B cell (primary cell): ENCODE data around the gene COX5B. TPM values are rescaled to one million over a fixed set of nuclear protein-coding genes. Genes with fewer than 3 reads are reported as not detected.

ENCODE experiments used
- ATAC-seq: fragments of 200-7000 bp; cut with Tn5 transposase; one replicate; pipeline ENCODE4 v1.10.0; 2021; ENCODE audit warnings: low read depth, mild to moderate bottlenecking, moderate number of reproducible peaks, moderate library complexity
- CTCF ChIA-PET: fragments of 350-600 bp; sonication (Branson Sonifier 250); formaldehyde crosslinking; loops from one replicate; lab custom pipeline; 2021; ENCODE audit warnings: antibody characterized with exemption, inconsistent platforms; lab: Charles Lee
- POLR2A ChIA-PET: fragments of 350-600 bp; sonication (Branson Sonifier 250); formaldehyde crosslinking; loops from one replicate; lab custom pipeline; 2021; ENCODE audit warnings: antibody characterized with exemption; lab: Charles Lee
- DNase-seq: peaks from one replicate; pipeline ENCODE4 v3.0.0; 2013
- H2AFZ ChIP-seq: 2 replicates; pipeline ENCODE4 v1.6.1; 2012; ENCODE audit warnings: mild to moderate bottlenecking, low read depth, low read length; ENCODE audit not compliant: insufficient read depth, poor library complexity, severe bottlenecking
- H3K27ac ChIP-seq, 2 donors: 1 replicate in 1 of 2; 2 replicates in 1 of 2; pipeline ENCODE4 v1.5.1; 2012 to 2013; ENCODE audit warnings: low read length in 2 of 2, mild to moderate bottlenecking in 2 of 2, moderate library complexity in 1 of 2
- H3K27me3 ChIP-seq, 4 experiments: fragments of 200-600 bp in 1 of 4; sonication (generic) in 1 of 4; replicated peaks in 1 of 4; 1 replicate in 2 of 4; 2 replicates in 2 of 4; pipeline versions ENCODE4 v1.6.1 to v1.7.0; 2013 to 2016; ENCODE audit warnings: low read length in 3 of 4, mild to moderate bottlenecking in 2 of 4, mixed read lengths in 1 of 4, moderate library complexity in 1 of 4; ENCODE audit not compliant: insufficient read depth in 4 of 4, control insufficient read depth in 3 of 4; ENCODE audit errors: control extremely low read depth in 1 of 4
- H3K36me3 ChIP-seq, 2 experiments: replicated peaks in 1 of 2; 1 replicate in 1 of 2; 2 replicates in 1 of 2; pipeline versions ENCODE4 v1.6.1 to v1.7.1; 2013; ENCODE audit warnings: low read length in 1 of 2; ENCODE audit not compliant: insufficient read depth in 2 of 2, control insufficient read depth in 1 of 2; ENCODE audit errors: control extremely low read depth in 1 of 2, extremely low read depth in 1 of 2
- H3K4me1 ChIP-seq, 2 donors: fragments of 200-600 bp in 1 of 2; sonication (generic) in 1 of 2; 1 replicate in 1 of 2; 2 replicates in 1 of 2; pipeline versions ENCODE4 v1.5.1 to v1.6.1; 2013 to 2017; ENCODE audit warnings: low read length in 2 of 2; ENCODE audit not compliant: control insufficient read depth in 2 of 2, insufficient read depth in 2 of 2
- H3K4me2 ChIP-seq: replicated peaks from 2 replicates; pipeline ENCODE3; 2012; ENCODE audit warnings: mild to moderate bottlenecking, low read depth, low read length; ENCODE audit not compliant: poor library complexity, severe bottlenecking
- H3K4me3 ChIP-seq, 5 experiments: fragments of 200-600 bp in 1 of 5; sonication (generic) in 1 of 5; 1 replicate in 3 of 5; 2 replicates in 2 of 5; pipeline versions ENCODE4 v1.5.1 to v1.7.0; 2011 to 2016; ENCODE audit warnings: low read length in 4 of 5, mild to moderate bottlenecking in 4 of 5, low read depth in 2 of 5, control low read depth in 1 of 5, moderate library complexity in 1 of 5; ENCODE audit not compliant: insufficient read depth in 1 of 5; ENCODE audit errors: control extremely low read depth in 1 of 5, extremely low read depth in 1 of 5
- H3K79me2 ChIP-seq: fragments of 200-600 bp; sonication (generic); one replicate; pipeline ENCODE4 v1.6.0; 2016; ENCODE audit warnings: low read length; ENCODE audit not compliant: control insufficient read depth, insufficient read depth
- H3K9ac ChIP-seq: fragments of 200-600 bp; sonication (generic); 2 replicates; pipeline ENCODE4 v1.6.1; 2017; ENCODE audit warnings: mild to moderate bottlenecking, low read length, moderate library complexity
- H3K9me3 ChIP-seq, 3 donors: one replicate each; pipeline versions ENCODE4 v1.6.1 to v1.7.1; 2013; ENCODE audit warnings: low read length in 2 of 3; ENCODE audit not compliant: control insufficient read depth in 2 of 3, insufficient read depth in 1 of 3; ENCODE audit errors: control extremely low read depth in 1 of 3
- H4K20me1 ChIP-seq: 2 replicates; pipeline ENCODE4 v1.6.0; 2012; ENCODE audit warnings: mild to moderate bottlenecking, low read length; ENCODE audit not compliant: insufficient read depth, control insufficient read depth, poor library complexity, severe bottlenecking
- H3K27ac Mint-ChIP-seq: one replicate; pipeline ENCODE4 v1.8.0; 2021; ENCODE audit warnings: mixed read lengths
- H3K27me3 Mint-ChIP-seq: one replicate; pipeline ENCODE4 v1.8.0; 2021; ENCODE audit warnings: mixed read lengths
- H3K4me1 Mint-ChIP-seq: one replicate; pipeline ENCODE4 v1.8.0; 2021; ENCODE audit warnings: mixed read lengths
- H3K4me3 Mint-ChIP-seq: one replicate; pipeline ENCODE4 v1.8.0; 2021; ENCODE audit warnings: mixed read lengths
- H3K9me3 Mint-ChIP-seq: one replicate; pipeline ENCODE4 v1.8.0; 2022; ENCODE audit warnings: mixed read lengths; ENCODE audit not compliant: insufficient read depth
- CTCF ChIP-seq: fragments of 200-600 bp; IDR thresholded peaks from one replicate; pipeline ENCODE4 v1.8.0; 2022; ENCODE audit warnings: antibody characterized with exemption, mild to moderate bottlenecking
- EZH2 ChIP-seq: IDR thresholded peaks from 2 replicates; pipeline ENCODE4 v1.6.1; 2012; ENCODE audit warnings: borderline replicate concordance, low read depth, mild to moderate bottlenecking, moderate library complexity, low read length; ENCODE audit not compliant: insufficient read depth, poor library complexity, severe bottlenecking
- WGBS: methylation state at CpG from one replicate; pipeline ENCODE4 v1.1.5; 2013; ENCODE audit warnings: missing lambda C conversion rate; ENCODE audit not compliant: insufficient coverage; 5-methylcytosine and 5-hydroxymethylcytosine counted together
- intact Hi-C: fragments of 100-400 bp; cut with micrococcal nuclease; formaldehyde crosslinking; loops from one replicate; pipeline ENCODE4 v1.10.0; 2022
- polyA plus RNA-seq: library from polyadenylated mRNA; depleted of rRNA; stranded (reverse); fragments of >200 nt; gene quantifications from 2 replicates; pipeline ENCODE4 v1.2.3, GENCODE V29; 2012
- total RNA-seq, 2 donors: library from RNA; stranded (reverse); fragments of 120-200 nt in 1 of 2; gene quantifications; 1 replicate in 1 of 2; 2 replicates in 1 of 2; pipeline versions ENCODE4 v1.2.3 to v1.2.4, GENCODE V29; 2013 to 2022

The COX5B gene
- total and polyA plus RNA-seq, 2 donors (not counting 1 experiment from before 2014, with no cell fraction given), result 111 to 164 TPM

GRCh38 chr2:97673182-97673914 is 27.5 kb downstream of the COX5B start:
- Mint-ChIP-seq H3K27me3 (no peaks in the 10 kb centered on the region), H3K4me1 (peaks cover 6% of the 10 kb centered on the region), H3K4me3 (no peak overlapping the region), H3K9me3 (no peaks in the 10 kb centered on the region), H3K27ac (no peak overlapping the region)
- CTCF ChIA-PET, result interaction anchor here (1.5 kb wide), 1 partner anchor 9 kb away, joined by 5 read pairs; the partner anchor contains the start of gene ACTR1B
- WGBS, result 100% methylated on average over 1 of the region's 9 CpGs
- POLR2A ChIA-PET, result interaction anchor here (0.6 kb wide), 1 partner anchor 1052 kb away, joined by 3 read pairs; no protein-coding TSS in a partner anchor
- ATAC-seq (no peak), DNase-seq (no peak)
- Histone ChIP-seq H2AFZ (no peak overlapping the region), H3K9me3 (no peaks in the 10 kb centered on the region), H3K36me3 (no peaks in the 10 kb centered on the region), H3K79me2 (no peaks in the 10 kb centered on the region), H3K4me2 (no peak overlapping the region), H3K4me3 (no peak overlapping the region), H3K27ac (no peak overlapping the region), H3K27me3 (no peaks in the 10 kb centered on the region), H3K9ac (no peak overlapping the region), H4K20me1 (no peaks in the 10 kb centered on the region), H3K4me1 (peaks cover 0 to 10% of the 10 kb centered on the region in 2 donors)
- intact Hi-C loops, result no loop called here
- TF ChIP-seq CTCF (no peak), EZH2 (no peak)

- H3K4me1 ChIP-seq, result peaks cover 0 to 10% of the 10 kb centered on the region in 2 donors
- ChIA-PET CTCF (no interaction called here), POLR2A (no interaction called here)
- H3K9ac ChIP-seq, result no peak overlapping the region
- H3K4me1 Mint-ChIP-seq, result peaks cover 6% of the 10 kb centered on the region
- H3K9me3 ChIP-seq, result no peaks in the 10 kb centered on the region
- no peaks in the 10 kb centered on the region for H3K27me3 ChIP-seq
- WGBS, result 27% methylated on average over 8 of the region's 8 CpGs
- no peak for TF ChIP-seq CTCF
- no peak for TF ChIP-seq EZH2
- H2AFZ ChIP-seq, result no peak overlapping the region
- no peaks in the 10 kb centered on the region for H3K36me3 ChIP-seq
- no peak overlapping the region for H3K27ac Mint-ChIP-seq
- intact Hi-C loops, result no loop called here
- no peaks in the 10 kb centered on the region for H4K20me1 ChIP-seq
- no peaks in the 10 kb centered on the region for H3K27me3 Mint-ChIP-seq
- no peak overlapping the region for H3K4me3 ChIP-seq
- H3K27ac ChIP-seq, result no peak overlapping the region
- no peaks in the 10 kb centered on the region for H3K9me3 Mint-ChIP-seq
- H3K4me3 Mint-ChIP-seq, result no peak overlapping the region
- no peaks in the 10 kb centered on the region for H3K79me2 ChIP-seq
- DNase-seq (no peak), ATAC-seq (no peak)
- no peak overlapping the region for H3K4me2 ChIP-seq
Measured at GRCh38 chr2:97673915-97674283, 28.0 kb downstream of the COX5B start.
